HepG2 (cell line): ENCODE results near the gene CLEC18C. TPM values are rescaled to one million over a fixed set of nuclear protein-coding genes. Genes with fewer than 3 reads are reported as not detected.

Source experiments
- ARNT ChIP-seq: fragments of 450-650 bp; IDR thresholded peaks from 2 replicates; pipeline ENCODE4 v1.6.1; 2017
- CENPX ChIP-seq: sonication (generic); formaldehyde crosslinking; IDR thresholded peaks from 2 replicates; pipeline ENCODE4 v1.9.0; 2021; ENCODE audit warnings: mild to moderate bottlenecking, missing genetic modification reagents, moderate library complexity
- HOXD1 ChIP-seq: sonication (generic); formaldehyde crosslinking; IDR thresholded peaks from 2 replicates; pipeline ENCODE4 v1.5.0; 2020; ENCODE audit warnings: missing genetic modification reagents
- MTF1 ChIP-seq: sonication (generic); formaldehyde crosslinking; IDR thresholded peaks from 2 replicates; pipeline ENCODE4 v1.5.0; 2020; ENCODE audit warnings: missing genetic modification reagents
- NBN ChIP-seq: fragments of 450-650 bp; conservative IDR thresholded peaks from 2 replicates; pipeline ENCODE4 v1.6.1; 2017
- NFYB ChIP-seq: sonication (generic); formaldehyde crosslinking; IDR thresholded peaks from 2 replicates; pipeline ENCODE4 v1.4.0; 2020; ENCODE audit warnings: missing genetic modification reagents
- PHF21A ChIP-seq: sonication (generic); formaldehyde crosslinking; IDR thresholded peaks from 2 replicates; pipeline ENCODE4 v1.5.0; 2020; ENCODE audit warnings: mild to moderate bottlenecking, missing genetic modification reagents
- RCOR2 ChIP-seq: IDR thresholded peaks from 2 replicates; pipeline ENCODE4 v1.6.1; 2016; ENCODE audit warnings: missing biosample characterization, missing genetic modification reagents
- SP2 ChIP-seq: sonication (generic); formaldehyde crosslinking; IDR thresholded peaks from 2 replicates; pipeline ENCODE4 v1.5.1; 2020; ENCODE audit warnings: mild to moderate bottlenecking, missing genetic modification reagents
- TEAD3 ChIP-seq: optimal IDR thresholded peaks from 2 replicates; pipeline ENCODE3; 2016; ENCODE audit warnings: borderline replicate concordance
- ZNF446 ChIP-seq: sonication (generic); formaldehyde crosslinking; IDR thresholded peaks from 2 replicates; pipeline ENCODE4 v1.5.0; 2020; ENCODE audit warnings: mild to moderate bottlenecking, missing genetic modification reagents
- ZNF850 ChIP-seq: sonication (generic); formaldehyde crosslinking; conservative IDR thresholded peaks from 2 replicates; pipeline ENCODE4 v1.9.0; 2021; ENCODE audit warnings: mild to moderate bottlenecking, missing genetic modification reagents
- polyA plus RNA-seq, 8 experiments: library from polyadenylated mRNA; depleted of rRNA in 3 of 8; stranded (reverse) in 7 of 8; unstranded in 1 of 8; fragments of >200 nt; fragmentation: Illumina TruSeq in 4 of 8; extraction: Trizol in 4 of 8; gene quantifications; 2 replicates each; pipeline versions ENCODE4 v1.2.1 to v1.2.3, GENCODE V29; 2011 to 2016; ENCODE audit warnings: low read depth in 4 of 8, missing spikeins in 1 of 8, mixed read lengths in 1 of 8; ENCODE audit not compliant: insufficient read depth in 1 of 8
- total RNA-seq, 5 experiments: library from RNA; depleted of rRNA; stranded (reverse); fragments of >200 nt; fragmentation: Illumina TruSeq; extraction: Trizol; gene quantifications; 2 replicates each; pipeline ENCODE4 v1.2.3, GENCODE V29; 2016; ENCODE audit warnings: low read depth in 1 of 5
- TF ChIP-seq, protein P1 (sequence below): sonication (generic); formaldehyde crosslinking; IDR thresholded peaks from 2 replicates; pipeline ENCODE4 v1.4.0; 2020; ENCODE audit warnings: missing genetic modification reagents, mild to moderate bottlenecking, borderline replicate concordance
- TF ChIP-seq, protein P2 (sequence below): sonication (generic); formaldehyde crosslinking; IDR thresholded peaks from 2 replicates; pipeline ENCODE4 v1.4.0; 2020; ENCODE audit warnings: missing genetic modification reagents
- TF ChIP-seq, protein P3 (sequence below): sonication (generic); formaldehyde crosslinking; IDR thresholded peaks from 2 replicates; pipeline ENCODE4 v1.8.0; 2022; ENCODE audit warnings: mild to moderate bottlenecking, missing genetic modification reagents, borderline replicate concordance
- TF ChIP-seq, protein P4 (sequence below): sonication (generic); formaldehyde crosslinking; IDR thresholded peaks from 2 replicates; pipeline ENCODE4 v1.4.0; 2020; ENCODE audit warnings: missing genetic modification reagents, borderline replicate concordance
- TF ChIP-seq, protein P5 (sequence below): sonication (generic); formaldehyde crosslinking; IDR thresholded peaks from 2 replicates; pipeline ENCODE4 v1.5.0; 2020; ENCODE audit warnings: missing genetic modification reagents, mild to moderate bottlenecking, borderline replicate concordance

CLEC18C gene
- total and polyA plus RNA-seq, 2 of the 13 experiments (the other 11 are each of a cell fraction or from before 2014, with no cell fraction given) = 0.15 to 0.29 TPM

DNA sequence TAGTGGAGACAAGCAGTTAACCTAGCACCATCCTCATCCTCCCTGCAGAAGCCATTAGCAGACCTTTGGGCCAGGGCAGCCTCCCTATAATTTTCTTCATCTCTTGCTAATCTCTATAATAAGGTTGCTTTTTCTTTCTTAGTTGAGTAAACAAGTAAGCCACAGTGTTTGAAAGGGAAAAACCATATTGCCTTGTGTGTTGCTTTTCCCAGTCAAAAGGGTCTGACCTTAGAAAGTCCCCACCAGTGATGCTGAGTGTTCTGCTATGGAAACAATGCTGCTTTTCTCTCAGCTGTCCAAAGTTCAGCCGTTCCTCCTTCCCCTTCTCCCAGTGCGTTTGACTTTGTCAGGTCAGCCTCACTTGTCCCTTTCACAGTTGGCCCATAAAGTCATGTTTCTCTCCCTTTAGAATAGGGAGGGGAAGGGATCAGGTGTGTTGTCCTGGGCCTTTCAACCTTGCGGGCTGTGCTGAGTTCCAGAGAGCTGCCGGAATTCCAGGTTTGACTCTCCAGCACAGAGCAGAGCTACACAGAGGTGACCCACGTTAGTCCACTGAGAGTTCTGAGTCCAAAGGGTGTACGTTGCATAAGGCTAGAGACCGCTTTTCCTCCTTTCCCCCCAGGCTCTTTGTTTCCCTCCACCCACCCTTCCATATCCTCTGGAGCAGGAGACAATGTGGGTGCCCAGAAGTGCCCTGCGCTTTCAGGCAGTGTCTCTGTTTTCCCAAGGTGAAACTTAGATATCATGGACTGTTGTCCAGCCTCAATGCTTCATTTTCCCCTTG lies 15.9 kb upstream of the CLEC18C start (continued):
- TF ChIP-seq SP2 (CRISPR knock-in tag) = no peak
- TF ChIP-seq NFYB (CRISPR knock-in tag) = peak; percentile 11; the same call in 1 of the 2 replicates
- TF ChIP-seq, protein P1, sequence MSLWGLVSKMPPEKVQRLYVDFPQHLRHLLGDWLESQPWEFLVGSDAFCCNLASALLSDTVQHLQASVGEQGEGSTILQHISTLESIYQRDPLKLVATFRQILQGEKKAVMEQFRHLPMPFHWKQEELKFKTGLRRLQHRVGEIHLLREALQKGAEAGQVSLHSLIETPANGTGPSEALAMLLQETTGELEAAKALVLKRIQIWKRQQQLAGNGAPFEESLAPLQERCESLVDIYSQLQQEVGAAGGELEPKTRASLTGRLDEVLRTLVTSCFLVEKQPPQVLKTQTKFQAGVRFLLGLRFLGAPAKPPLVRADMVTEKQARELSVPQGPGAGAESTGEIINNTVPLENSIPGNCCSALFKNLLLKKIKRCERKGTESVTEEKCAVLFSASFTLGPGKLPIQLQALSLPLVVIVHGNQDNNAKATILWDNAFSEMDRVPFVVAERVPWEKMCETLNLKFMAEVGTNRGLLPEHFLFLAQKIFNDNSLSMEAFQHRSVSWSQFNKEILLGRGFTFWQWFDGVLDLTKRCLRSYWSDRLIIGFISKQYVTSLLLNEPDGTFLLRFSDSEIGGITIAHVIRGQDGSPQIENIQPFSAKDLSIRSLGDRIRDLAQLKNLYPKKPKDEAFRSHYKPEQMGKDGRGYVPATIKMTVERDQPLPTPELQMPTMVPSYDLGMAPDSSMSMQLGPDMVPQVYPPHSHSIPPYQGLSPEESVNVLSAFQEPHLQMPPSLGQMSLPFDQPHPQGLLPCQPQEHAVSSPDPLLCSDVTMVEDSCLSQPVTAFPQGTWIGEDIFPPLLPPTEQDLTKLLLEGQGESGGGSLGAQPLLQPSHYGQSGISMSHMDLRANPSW (CRISPR knock-in tag) = peak; percentile 92; the same call in 1 of the 2 replicates
- no peak for TF ChIP-seq ZNF850 (CRISPR knock-in tag)
- TF ChIP-seq MTF1 = no peak
- no peak for TF ChIP-seq NBN
- no peak for TF ChIP-seq ARNT
- peak; percentile 92 for TF ChIP-seq RCOR2
- no peak for TF ChIP-seq HOXD1 (CRISPR knock-in tag)
- peak; percentile 82 for TF ChIP-seq TEAD3 (CRISPR knock-in tag)
- TF ChIP-seq PHF21A (CRISPR knock-in tag) = peak; percentile 95
- no peak for TF ChIP-seq CENPX (CRISPR knock-in tag)
- TF ChIP-seq, protein P2, sequence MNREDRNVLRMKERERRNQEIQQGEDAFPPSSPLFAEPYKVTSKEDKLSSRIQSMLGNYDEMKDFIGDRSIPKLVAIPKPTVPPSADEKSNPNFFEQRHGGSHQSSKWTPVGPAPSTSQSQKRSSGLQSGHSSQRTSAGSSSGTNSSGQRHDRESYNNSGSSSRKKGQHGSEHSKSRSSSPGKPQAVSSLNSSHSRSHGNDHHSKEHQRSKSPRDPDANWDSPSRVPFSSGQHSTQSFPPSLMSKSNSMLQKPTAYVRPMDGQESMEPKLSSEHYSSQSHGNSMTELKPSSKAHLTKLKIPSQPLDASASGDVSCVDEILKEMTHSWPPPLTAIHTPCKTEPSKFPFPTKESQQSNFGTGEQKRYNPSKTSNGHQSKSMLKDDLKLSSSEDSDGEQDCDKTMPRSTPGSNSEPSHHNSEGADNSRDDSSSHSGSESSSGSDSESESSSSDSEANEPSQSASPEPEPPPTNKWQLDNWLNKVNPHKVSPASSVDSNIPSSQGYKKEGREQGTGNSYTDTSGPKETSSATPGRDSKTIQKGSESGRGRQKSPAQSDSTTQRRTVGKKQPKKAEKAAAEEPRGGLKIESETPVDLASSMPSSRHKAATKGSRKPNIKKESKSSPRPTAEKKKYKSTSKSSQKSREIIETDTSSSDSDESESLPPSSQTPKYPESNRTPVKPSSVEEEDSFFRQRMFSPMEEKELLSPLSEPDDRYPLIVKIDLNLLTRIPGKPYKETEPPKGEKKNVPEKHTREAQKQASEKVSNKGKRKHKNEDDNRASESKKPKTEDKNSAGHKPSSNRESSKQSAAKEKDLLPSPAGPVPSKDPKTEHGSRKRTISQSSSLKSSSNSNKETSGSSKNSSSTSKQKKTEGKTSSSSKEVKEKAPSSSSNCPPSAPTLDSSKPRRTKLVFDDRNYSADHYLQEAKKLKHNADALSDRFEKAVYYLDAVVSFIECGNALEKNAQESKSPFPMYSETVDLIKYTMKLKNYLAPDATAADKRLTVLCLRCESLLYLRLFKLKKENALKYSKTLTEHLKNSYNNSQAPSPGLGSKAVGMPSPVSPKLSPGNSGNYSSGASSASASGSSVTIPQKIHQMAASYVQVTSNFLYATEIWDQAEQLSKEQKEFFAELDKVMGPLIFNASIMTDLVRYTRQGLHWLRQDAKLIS (CRISPR knock-in tag) = no peak
- peak; percentile 22; the same call in 1 of the 2 replicates for TF ChIP-seq ZNF446 (CRISPR knock-in tag)
- TF ChIP-seq, protein P3, sequence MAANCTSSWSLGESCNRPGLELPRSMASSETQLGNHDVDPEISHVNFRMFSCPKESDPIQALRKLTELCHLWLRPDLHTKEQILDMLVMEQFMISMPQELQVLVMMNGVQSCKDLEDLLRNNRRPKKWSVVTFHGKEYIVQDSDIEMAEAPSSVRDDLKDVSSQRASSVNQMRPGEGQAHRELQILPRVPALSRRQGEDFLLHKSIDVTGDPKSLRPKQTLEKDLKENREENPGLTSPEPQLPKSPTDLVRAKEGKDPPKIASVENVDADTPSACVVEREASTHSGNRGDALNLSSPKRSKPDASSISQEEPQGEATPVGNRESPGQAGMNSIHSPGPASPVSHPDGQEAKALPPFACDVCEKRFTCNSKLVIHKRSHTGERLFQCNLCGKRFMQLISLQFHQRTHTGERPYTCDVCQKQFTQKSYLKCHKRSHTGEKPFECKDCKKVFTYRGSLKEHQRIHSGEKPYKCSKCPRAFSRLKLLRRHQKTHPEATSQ = peak; percentile 72; the same call in 1 of the 2 replicates
- TF ChIP-seq, protein P4, sequence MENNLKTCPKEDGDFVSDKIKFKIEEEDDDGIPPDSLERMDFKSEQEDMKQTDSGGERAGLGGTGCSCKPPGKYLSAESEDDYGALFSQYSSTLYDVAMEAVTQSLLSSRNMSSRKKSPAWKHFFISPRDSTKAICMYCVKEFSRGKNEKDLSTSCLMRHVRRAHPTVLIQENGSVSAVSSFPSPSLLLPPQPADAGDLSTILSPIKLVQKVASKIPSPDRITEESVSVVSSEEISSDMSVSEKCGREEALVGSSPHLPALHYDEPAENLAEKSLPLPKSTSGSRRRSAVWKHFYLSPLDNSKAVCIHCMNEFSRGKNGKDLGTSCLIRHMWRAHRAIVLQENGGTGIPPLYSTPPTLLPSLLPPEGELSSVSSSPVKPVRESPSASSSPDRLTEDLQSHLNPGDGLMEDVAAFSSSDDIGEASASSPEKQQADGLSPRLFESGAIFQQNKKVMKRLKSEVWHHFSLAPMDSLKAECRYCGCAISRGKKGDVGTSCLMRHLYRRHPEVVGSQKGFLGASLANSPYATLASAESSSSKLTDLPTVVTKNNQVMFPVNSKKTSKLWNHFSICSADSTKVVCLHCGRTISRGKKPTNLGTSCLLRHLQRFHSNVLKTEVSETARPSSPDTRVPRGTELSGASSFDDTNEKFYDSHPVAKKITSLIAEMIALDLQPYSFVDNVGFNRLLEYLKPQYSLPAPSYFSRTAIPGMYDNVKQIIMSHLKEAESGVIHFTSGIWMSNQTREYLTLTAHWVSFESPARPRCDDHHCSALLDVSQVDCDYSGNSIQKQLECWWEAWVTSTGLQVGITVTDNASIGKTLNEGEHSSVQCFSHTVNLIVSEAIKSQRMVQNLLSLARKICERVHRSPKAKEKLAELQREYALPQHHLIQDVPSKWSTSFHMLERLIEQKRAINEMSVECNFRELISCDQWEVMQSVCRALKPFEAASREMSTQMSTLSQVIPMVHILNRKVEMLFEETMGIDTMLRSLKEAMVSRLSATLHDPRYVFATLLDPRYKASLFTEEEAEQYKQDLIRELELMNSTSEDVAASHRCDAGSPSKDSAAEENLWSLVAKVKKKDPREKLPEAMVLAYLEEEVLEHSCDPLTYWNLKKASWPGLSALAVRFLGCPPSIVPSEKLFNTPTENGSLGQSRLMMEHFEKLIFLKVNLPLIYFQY (CRISPR knock-in tag) = peak; percentile 80
- TF ChIP-seq, protein P5, sequence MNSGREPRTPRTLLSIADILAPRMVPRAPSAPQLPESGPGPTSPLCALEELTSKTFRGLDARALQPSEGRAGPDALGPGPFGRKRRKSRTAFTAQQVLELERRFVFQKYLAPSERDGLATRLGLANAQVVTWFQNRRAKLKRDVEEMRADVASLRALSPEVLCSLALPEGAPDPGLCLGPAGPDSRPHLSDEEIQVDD (CRISPR knock-in tag) = no peak
